Upper lobe of left lung (tissue), 4 donors: Measurements from ENCODE around the gene PGM1.

Experiments used
- CTCF ChIP-seq, 6 experiments: fragments of 450-650 bp in 4 of 6; fragments of 200-600 bp in 2 of 6; sonication (generic) in 2 of 6; IDR thresholded peaks; one replicate each; pipeline ENCODE4 v1.5.1; 2016 to 2019; ENCODE audit warnings: antibody characterized with exemption in 6 of 6
- POLR2A ChIP-seq, 4 donors: fragments of 450-650 bp; IDR thresholded peaks; one replicate each; pipeline ENCODE4 v1.5.1; 2016 to 2017; ENCODE audit warnings: antibody characterized with exemption in 4 of 4, mild to moderate bottlenecking in 2 of 4

DNA sequence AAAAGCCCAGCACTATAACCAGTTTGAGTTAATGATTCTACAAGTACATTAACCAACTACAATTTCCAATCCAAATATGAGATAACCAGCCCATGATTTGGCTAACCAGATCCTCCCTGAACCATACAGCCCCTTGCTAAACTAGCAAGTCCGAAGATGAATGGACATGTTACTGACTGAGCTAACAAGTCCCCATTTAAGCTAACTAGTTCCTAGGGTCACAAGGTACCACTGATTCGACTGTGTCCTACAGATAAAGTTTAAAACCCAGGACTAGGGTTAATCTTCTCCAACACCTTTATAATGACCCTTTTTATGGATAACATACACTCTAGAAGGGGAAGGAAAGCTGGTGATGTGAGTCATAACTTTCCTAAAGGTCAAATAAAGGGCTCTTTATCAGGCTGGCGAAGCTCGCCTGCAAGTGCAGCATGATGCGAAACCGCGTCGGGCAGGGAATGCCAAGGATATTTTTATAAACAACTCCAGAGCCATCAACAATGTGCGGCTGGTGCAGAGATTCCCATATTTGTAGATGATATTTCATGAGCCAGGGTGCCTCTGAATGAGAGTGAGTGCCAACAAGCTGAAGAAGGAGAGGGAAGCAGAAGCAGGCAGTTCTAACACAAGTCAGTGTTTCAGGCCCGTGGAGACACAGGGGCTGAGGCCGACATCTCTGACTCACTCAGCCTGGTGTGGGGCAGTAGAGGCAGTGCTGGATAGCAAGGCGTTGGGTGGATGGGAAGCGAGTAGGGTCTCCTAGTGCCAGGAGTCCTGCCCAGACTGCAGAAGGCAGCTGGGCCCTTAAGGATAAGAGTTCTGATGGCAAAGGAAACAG lies 105.0 kb downstream of the PGM1 start:
- TF ChIP-seq CTCF (IDR thresholded peaks at IDR 0.05) (no peak), POLR2A (IDR thresholded peaks at IDR 0.05) (no peak)
